KOPT-K1 (cell line): ENCODE results near the gene ARID3A.
A peak's percentile ranks its signal among the peaks of the same experiment; 100 is the strongest.

ENCODE experiments used
- H3K27ac ChIP-seq: fragments of 200-600 bp; sonication (generic); 2 replicates; pipeline ENCODE4 v1.5.1; 2016; ENCODE audit warnings: antibody characterized with exemption, mild to moderate bottlenecking, low read depth, low read length; ENCODE audit not compliant: poor library complexity, severe bottlenecking
- H3K36me3 ChIP-seq: fragments of 200-600 bp; sonication (generic); 2 replicates; pipeline ENCODE4 v1.5.1; 2017; ENCODE audit warnings: antibody characterized with exemption, mild to moderate bottlenecking, low read length, moderate library complexity; ENCODE audit not compliant: insufficient read depth
- H3K9me3 ChIP-seq: fragments of 200-600 bp; sonication (generic); 2 replicates; pipeline ENCODE4 v1.5.1; 2017; ENCODE audit warnings: antibody characterized with exemption, low read length, mild to moderate bottlenecking; ENCODE audit not compliant: insufficient read depth, poor library complexity, severe bottlenecking

Gene ARID3A

GRCh38 chr19:900043-900301 lies 25.9 kb upstream of the ARID3A start:
- Histone ChIP-seq H3K9me3 (no peaks in the 10 kb centered on the region), H3K27ac (no peak overlapping the region), H3K36me3 (peaks cover 8% of the 10 kb centered on the region; the same call in 1 of the 2 replicates)

- Histone ChIP-seq H3K9me3 (no peaks in the 10 kb centered on the region), H3K36me3 (peaks cover 8% of the 10 kb centered on the region; the same call in 1 of the 2 replicates), H3K27ac (no peak overlapping the region)
Measured at GRCh38 chr19:900302-901111, 25.3 kb upstream of the ARID3A start.

GRCh38 chr19:901216-902092 lies 24.4 kb upstream of the ARID3A start:
- no peaks in the 10 kb centered on the region for H3K9me3 ChIP-seq
- peaks cover 8% of the 10 kb centered on the region; the same call in 1 of the 2 replicates for H3K36me3 ChIP-seq
- H3K27ac ChIP-seq: no peak overlapping the region

GRCh38 chr19:902093-902370 lies 23.8 kb upstream of the ARID3A start:
- Histone ChIP-seq H3K27ac (no peak overlapping the region), H3K9me3 (no peaks in the 10 kb centered on the region), H3K36me3 (peaks cover 5% of the 10 kb centered on the region; the same call in 1 of the 2 replicates)

- Histone ChIP-seq H3K36me3 (no peaks in the 10 kb centered on the region), H3K27ac (no peak overlapping the region), H3K9me3 (no peaks in the 10 kb centered on the region)
Measured at GRCh38 chr19:902446-903226, 23.2 kb upstream of the ARID3A start.

- H3K27ac ChIP-seq: no peak overlapping the region
- no peaks in the 10 kb centered on the region for H3K9me3 ChIP-seq
- no peaks in the 10 kb centered on the region for H3K36me3 ChIP-seq
Measured at GRCh38 chr19:903266-903797, 22.5 kb upstream of the ARID3A start.

GRCh38 chr19:904545-904944 lies 21.3 kb upstream of the ARID3A start:
- H3K9me3 ChIP-seq: no peaks in the 10 kb centered on the region
- H3K27ac ChIP-seq: no peak overlapping the region
- H3K36me3 ChIP-seq: no peaks in the 10 kb centered on the region

- Histone ChIP-seq H3K27ac (no peak overlapping the region), H3K9me3 (no peaks in the 10 kb centered on the region), H3K36me3 (no peaks in the 10 kb centered on the region)
Measured at GRCh38 chr19:906480-906879, 19.4 kb upstream of the ARID3A start.

- no peak overlapping the region for H3K27ac ChIP-seq
- no peaks in the 10 kb centered on the region for H3K36me3 ChIP-seq
- H3K9me3 ChIP-seq: no peaks in the 10 kb centered on the region
Measured at GRCh38 chr19:907183-907853, 18.5 kb upstream of the ARID3A start.

GRCh38 chr19:911197-912033 lies 14.4 kb upstream of the ARID3A start:
- no peaks in the 10 kb centered on the region for H3K36me3 ChIP-seq
- H3K9me3 ChIP-seq: no peaks in the 10 kb centered on the region
- H3K27ac ChIP-seq: no peak overlapping the region

- H3K27ac ChIP-seq: peak overlapping the region; percentile 68
- no peaks in the 10 kb centered on the region for H3K36me3 ChIP-seq
- H3K9me3 ChIP-seq: no peaks in the 10 kb centered on the region
Measured at GRCh38 chr19:912181-913079, 13.4 kb upstream of the ARID3A start.

- no peaks in the 10 kb centered on the region for H3K36me3 ChIP-seq
- no peaks in the 10 kb centered on the region for H3K9me3 ChIP-seq
- H3K27ac ChIP-seq: peak within 1 kb of the TSS; percentile 68
Measured at GRCh38 chr19:913080-913748, 12.6 kb upstream of the ARID3A start, which contains the start of gene R3HDM4. Gene R3HDM4 (minus strand): TSS chr19:913219. CDS start chr19:913157, 62 bp downstream.
